Measurements from ENCODE around the gene CMYA5.

The CMYA5 gene

GRCh38 chr5:79825802-79826201 lies 136.2 kb downstream of the CMYA5 start:
- DNase-seq (ENCODE audit: extremely low spot score), result no peak
- no peak for TF ChIP-seq CTCF (IDR thresholded peaks at IDR 0.05; ENCODE audit: control extremely low read depth, extremely low read depth, low read depth, missing control alignments)
- CTCF ChIA-PET, result no interaction called here
- POLR2A ChIA-PET, result no interaction called here

- ChIA-PET POLR2A (no interaction called here), CTCF (interaction anchor here (1.4 kb wide), 1 partner anchor 19 kb away, joined by 3 read pairs; no protein-coding TSS in a partner anchor)
- TF ChIP-seq CTCF (IDR thresholded peaks at IDR 0.05; ENCODE audit: control extremely low read depth, extremely low read depth, low read depth, missing control alignments), result no peak
- DNase-seq (ENCODE audit: extremely low spot score), result no peak
Measured at GRCh38 chr5:79827159-79827629, 137.6 kb downstream of the CMYA5 start.

GRCh38 chr5:79829260-79829659 lies 139.6 kb downstream of the CMYA5 start:
- DNase-seq (ENCODE audit: extremely low spot score), result no peak
- POLR2A ChIA-PET, result no interaction called here
- TF ChIP-seq CTCF (IDR thresholded peaks at IDR 0.05; ENCODE audit: control extremely low read depth, extremely low read depth, low read depth, missing control alignments), result peak; percentile 13
- CTCF ChIA-PET, result interaction anchor here (0.7 to 1.7 kb wide), 2 partner anchors 12 kb away, joined by 3 to 4 read pairs; no protein-coding TSS in a partner anchor

DNA sequence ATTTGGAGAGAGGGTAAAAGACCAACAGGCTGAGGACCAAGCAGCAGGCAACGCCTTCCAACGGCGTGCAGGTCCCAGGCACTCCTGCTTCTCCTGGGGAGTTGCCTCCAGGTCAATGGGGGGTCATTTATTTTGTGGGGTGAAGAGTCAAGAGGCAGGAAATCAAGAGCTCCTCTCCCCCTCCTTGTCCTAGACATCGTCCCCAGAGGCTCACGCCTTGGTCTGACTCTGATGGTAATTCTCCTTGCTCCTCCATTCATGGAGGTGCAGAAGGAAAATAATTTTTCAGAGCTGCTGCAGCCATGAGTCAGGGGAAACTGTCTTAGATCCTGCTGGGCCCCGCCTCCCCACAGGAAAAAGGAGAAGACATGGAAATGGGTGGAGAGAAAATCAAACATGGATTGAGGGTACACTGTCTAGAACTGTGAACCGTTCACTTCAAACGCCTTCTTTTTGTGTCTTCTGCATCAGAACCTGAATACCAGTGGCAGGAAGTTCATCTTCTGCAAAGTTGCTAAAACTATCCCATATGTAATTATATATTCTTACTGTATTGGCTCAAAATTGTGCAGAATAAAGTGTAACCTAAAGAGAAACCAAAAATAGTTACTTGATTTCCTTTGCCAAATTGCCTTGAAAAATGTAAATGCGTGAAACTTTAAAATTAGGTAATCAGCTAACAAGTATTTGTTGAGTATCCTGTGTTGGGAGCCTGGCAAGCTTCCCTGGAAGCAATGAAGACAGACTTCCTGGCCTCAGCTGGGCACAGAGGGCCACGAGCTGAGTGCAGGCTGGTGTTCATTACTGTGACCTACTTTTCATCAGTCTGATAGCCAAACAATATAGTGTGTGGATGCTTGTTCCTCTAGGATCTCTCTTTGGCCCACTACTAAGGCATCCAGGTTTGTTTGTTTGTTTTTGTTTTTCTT lies 142.0 kb downstream of the CMYA5 start:
- POLR2A ChIA-PET, result no interaction called here
- DNase-seq (ENCODE audit: extremely low spot score), result no peak
- TF ChIP-seq CTCF (IDR thresholded peaks at IDR 0.05; ENCODE audit: control extremely low read depth, extremely low read depth, low read depth, missing control alignments), result no peak
- CTCF ChIA-PET, result interaction anchor here (0.7 to 2.4 kb wide), 2 partner anchors 21 to 252 kb away, joined by 3 to 6 read pairs; no protein-coding TSS in a partner anchor

GRCh38 chr5:79832911-79833310 lies 143.3 kb downstream of the CMYA5 start:
- no peak for DNase-seq (ENCODE audit: extremely low spot score)
- POLR2A ChIA-PET, result no interaction called here
- no peak for TF ChIP-seq CTCF (IDR thresholded peaks at IDR 0.05; ENCODE audit: control extremely low read depth, extremely low read depth, low read depth, missing control alignments)
- CTCF ChIA-PET, result interaction anchor here (0.7 to 2.4 kb wide), 3 partner anchors 8 to 250 kb away, joined by 3 to 6 read pairs (median 3); no protein-coding TSS in a partner anchor

DNA sequence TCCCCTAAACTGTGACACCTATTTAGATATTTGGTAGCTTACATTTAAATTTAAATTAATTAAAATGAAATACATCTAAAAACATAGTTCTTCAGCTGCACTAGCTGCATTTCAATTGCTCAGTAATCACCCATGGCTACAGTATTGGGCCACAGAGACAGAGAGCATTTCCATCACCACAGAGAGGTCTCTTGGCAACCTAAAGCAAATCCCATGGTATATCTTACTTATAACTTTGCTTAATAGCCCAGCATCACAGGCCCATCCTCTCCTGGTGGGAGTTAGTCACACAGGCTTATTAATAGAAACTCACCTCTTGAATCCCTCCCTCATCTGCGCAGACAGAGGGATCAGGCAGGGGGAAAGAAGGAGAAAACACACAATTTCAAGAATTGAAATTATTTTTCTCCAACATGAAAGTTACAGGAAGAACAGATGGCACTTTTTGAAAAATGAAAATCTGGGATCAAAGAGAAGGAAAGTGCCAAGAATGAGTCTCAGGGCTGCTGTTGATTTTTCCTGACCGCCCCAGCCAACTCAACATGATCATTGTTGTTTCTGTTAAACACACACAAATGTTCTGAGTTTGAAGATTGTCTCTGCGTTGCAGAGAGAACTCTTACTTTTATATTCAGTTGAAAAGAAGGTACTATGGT lies 144.6 kb downstream of the CMYA5 start:
- POLR2A ChIA-PET, result no interaction called here

More for the DNA sequence above, 144.6 kb downstream of the CMYA5 start:
- DNase-seq (ENCODE audit: extremely low spot score), result no peak
- no peak for TF ChIP-seq CTCF (IDR thresholded peaks at IDR 0.05; ENCODE audit: control extremely low read depth, extremely low read depth, low read depth, missing control alignments)
- CTCF ChIA-PET, result interaction anchor here (0.9 to 1.6 kb wide), 2 partner anchors 23 to 60 kb away, joined by 3 read pairs; no protein-coding TSS in a partner anchor

Measured in GM10248 (cell line).